ENCODE results near the gene ZNF674. TPM values are rescaled to one million over a fixed set of nuclear protein-coding genes. Genes with fewer than 3 reads are reported as not detected.
"Not testable (repeated sequence)": the region's sequence is repeated elsewhere in the genome, so short reads cannot be mapped to it uniquely, and the experiment has no call there.

The ZNF674 gene
- total RNA-seq, 2 donors from 2014 or later, result 4.4 to 4.6 TPM

- H3K4me3 ChIP-seq (ENCODE audit: low read length), result no peak overlapping the region
- peaks cover 31% of the 10 kb centered on the region for H3K36me3 ChIP-seq (ENCODE audit: control insufficient read depth, insufficient read depth, low read length)
- WGBS, 2 experiments (ENCODE audit: insufficient coverage in 1 of 2, insufficient read length in 1 of 2), result 60 to 92% methylated on average over 1 to 3 of the region's 3 CpGs
- H3K4me3 Mint-ChIP-seq, result no peak overlapping the region
- H3K27ac ChIP-seq (ENCODE audit: low read depth, low read length), result no peak overlapping the region
- H3K27ac Mint-ChIP-seq, result no peak overlapping the region
- no peak for DNase-seq
- no peak overlapping the region for H3K9ac ChIP-seq (ENCODE audit: extremely low read depth, low read length, poor library complexity, severe bottlenecking)
- H3K27me3 Mint-ChIP-seq (ENCODE audit: insufficient read depth), result no peaks in the 10 kb centered on the region
- no peaks in the 10 kb centered on the region for H3K27me3 ChIP-seq (ENCODE audit: control insufficient read depth, insufficient read depth, low read length, poor library complexity, severe bottlenecking)
- TF ChIP-seq CTCF (conservative IDR thresholded peaks at IDR 0.05), result no peak
- H3K9me3 Mint-ChIP-seq, result peaks cover 41% of the 10 kb centered on the region
- peaks cover 3% of the 10 kb centered on the region for H3K9me3 ChIP-seq (ENCODE audit: control insufficient read depth, low read length)
- peaks cover 25% of the 10 kb centered on the region for H3K36me3 Mint-ChIP-seq (ENCODE audit: low read depth)
- no peaks in the 10 kb centered on the region for H3K4me1 ChIP-seq (ENCODE audit: control insufficient read depth, insufficient read depth, low read length)
- no peaks in the 10 kb centered on the region for H3K4me1 Mint-ChIP-seq
Measured at GRCh38 chrX:46463682-46464081, 81.5 kb downstream of the ZNF674 start.

GRCh38 chrX:46461660-46462191 is 83.5 kb downstream of the ZNF674 start:
- TF ChIP-seq CTCF (conservative IDR thresholded peaks at IDR 0.05), result no peak
- no peak for DNase-seq
- H3K36me3 ChIP-seq (ENCODE audit: control insufficient read depth, insufficient read depth, low read length), result peaks cover 20% of the 10 kb centered on the region
- no peaks in the 10 kb centered on the region for H3K27me3 Mint-ChIP-seq (ENCODE audit: insufficient read depth)
- no peak overlapping the region for H3K4me3 Mint-ChIP-seq
- no peak overlapping the region for H3K27ac Mint-ChIP-seq
- no peaks in the 10 kb centered on the region for H3K4me1 Mint-ChIP-seq
- H3K4me1 ChIP-seq (ENCODE audit: control insufficient read depth, insufficient read depth, low read length), result no peaks in the 10 kb centered on the region
- H3K9me3 Mint-ChIP-seq, result peaks cover 43% of the 10 kb centered on the region
- no peaks in the 10 kb centered on the region for H3K27me3 ChIP-seq (ENCODE audit: control insufficient read depth, insufficient read depth, low read length, poor library complexity, severe bottlenecking)
- no peak overlapping the region for H3K27ac ChIP-seq (ENCODE audit: low read depth, low read length)
- no peak overlapping the region for H3K4me3 ChIP-seq (ENCODE audit: low read length)
- peaks cover under 1% of the 10 kb centered on the region for H3K9me3 ChIP-seq (ENCODE audit: control insufficient read depth, low read length)
- WGBS, 2 experiments (ENCODE audit: insufficient coverage in 1 of 2, insufficient read length in 1 of 2), result no CpG with 5 or more reads among the region's 2 CpGs
- no peak overlapping the region for H3K9ac ChIP-seq (ENCODE audit: extremely low read depth, low read length, poor library complexity, severe bottlenecking)
- peaks cover 20% of the 10 kb centered on the region for H3K36me3 Mint-ChIP-seq (ENCODE audit: low read depth)

- Mint-ChIP-seq H3K36me3 (ENCODE audit: low read depth) (peaks cover 19% of the 10 kb centered on the region), H3K9me3 (peaks cover 45% of the 10 kb centered on the region)
- H3K4me3 ChIP-seq (ENCODE audit: low read length); H3K27me3 Mint-ChIP-seq (ENCODE audit: insufficient read depth); H3K4me3 Mint-ChIP-seq; H3K9ac ChIP-seq (ENCODE audit: extremely low read depth, low read length, poor library complexity, severe bottlenecking); H3K27ac Mint-ChIP-seq; H3K4me1 Mint-ChIP-seq; H3K27ac ChIP-seq (ENCODE audit: low read depth, low read length); DNase-seq; H3K9me3 ChIP-seq (ENCODE audit: control insufficient read depth, low read length); H3K27me3 ChIP-seq (ENCODE audit: control insufficient read depth, insufficient read depth, low read length, poor library complexity, severe bottlenecking); H3K4me1 ChIP-seq (ENCODE audit: control insufficient read depth, insufficient read depth, low read length): not testable (repeated sequence)
- 86% methylated on average over 8 of the region's 8 CpGs; no CpG with 5 or more reads in 1 of the 2 experiments for WGBS, 2 experiments (ENCODE audit: insufficient coverage in 1 of 2, insufficient read length in 1 of 2)
- H3K36me3 ChIP-seq (ENCODE audit: control insufficient read depth, insufficient read depth, low read length), result peaks cover 13% of the 10 kb centered on the region
Measured at GRCh38 chrX:46460801-46461659, 84.2 kb downstream of the ZNF674 start.

Measured in endodermal cell (in vitro differentiated cells).